Parathyroid adenoma (tissue), 2 donors: ENCODE data around the gene CAPN7.
A peak's percentile ranks its signal among the peaks of the same experiment; 100 is the strongest.

ENCODE experiments used
- H2AFZ ChIP-seq: fragments of 300-600 bp; sonication (generic); one replicate; pipeline ENCODE4 v1.7.0; 2017; ENCODE audit warnings: antibody characterized with exemption, mild to moderate bottlenecking
- H3K27ac ChIP-seq: fragments of 300-600 bp; sonication (generic); one replicate; pipeline ENCODE4 v1.7.0; 2017
- H3K27me3 ChIP-seq: fragments of 300-600 bp; sonication (generic); one replicate; pipeline ENCODE4 v1.7.0; 2017; ENCODE audit warnings: low read length; ENCODE audit not compliant: control insufficient read depth, insufficient read depth
- H3K36me3 ChIP-seq: fragments of 300-600 bp; sonication (generic); one replicate; pipeline ENCODE4 v1.7.0; 2017; ENCODE audit warnings: low read length; ENCODE audit not compliant: control insufficient read depth, insufficient read depth
- H3K4me1 ChIP-seq: fragments of 300-600 bp; sonication (generic); one replicate; pipeline ENCODE4 v1.7.0; 2017; ENCODE audit warnings: control low read depth
- H3K4me2 ChIP-seq: fragments of 300-600 bp; sonication (generic); one replicate; pipeline ENCODE4 v1.7.0; 2017; ENCODE audit warnings: low read length
- H3K4me3 ChIP-seq: fragments of 300-600 bp; sonication (generic); one replicate; pipeline ENCODE4 v1.7.0; 2017; ENCODE audit warnings: low read depth, low read length
- H3K79me2 ChIP-seq: fragments of 300-600 bp; sonication (generic); one replicate; pipeline ENCODE4 v1.7.0; 2017; ENCODE audit warnings: control low read depth
- H3K9ac ChIP-seq: fragments of 300-600 bp; sonication (generic); one replicate; pipeline ENCODE4 v1.7.0; 2017; ENCODE audit warnings: mild to moderate bottlenecking
- H3K9me3 ChIP-seq: fragments of 300-600 bp; sonication (generic); one replicate; pipeline ENCODE4 v1.7.0; 2017; ENCODE audit warnings: low read length; ENCODE audit not compliant: control insufficient read depth
- TF ChIP-seq, protein P1 (sequence below): fragments of 300-600 bp; sonication (generic); IDR thresholded peaks from one replicate; pipeline ENCODE4 v1.7.0; 2017; ENCODE audit warnings: antibody characterized with exemption, mild to moderate bottlenecking
- donor health status: primary hyperparathyroidism.

CAPN7 gene

DNA sequence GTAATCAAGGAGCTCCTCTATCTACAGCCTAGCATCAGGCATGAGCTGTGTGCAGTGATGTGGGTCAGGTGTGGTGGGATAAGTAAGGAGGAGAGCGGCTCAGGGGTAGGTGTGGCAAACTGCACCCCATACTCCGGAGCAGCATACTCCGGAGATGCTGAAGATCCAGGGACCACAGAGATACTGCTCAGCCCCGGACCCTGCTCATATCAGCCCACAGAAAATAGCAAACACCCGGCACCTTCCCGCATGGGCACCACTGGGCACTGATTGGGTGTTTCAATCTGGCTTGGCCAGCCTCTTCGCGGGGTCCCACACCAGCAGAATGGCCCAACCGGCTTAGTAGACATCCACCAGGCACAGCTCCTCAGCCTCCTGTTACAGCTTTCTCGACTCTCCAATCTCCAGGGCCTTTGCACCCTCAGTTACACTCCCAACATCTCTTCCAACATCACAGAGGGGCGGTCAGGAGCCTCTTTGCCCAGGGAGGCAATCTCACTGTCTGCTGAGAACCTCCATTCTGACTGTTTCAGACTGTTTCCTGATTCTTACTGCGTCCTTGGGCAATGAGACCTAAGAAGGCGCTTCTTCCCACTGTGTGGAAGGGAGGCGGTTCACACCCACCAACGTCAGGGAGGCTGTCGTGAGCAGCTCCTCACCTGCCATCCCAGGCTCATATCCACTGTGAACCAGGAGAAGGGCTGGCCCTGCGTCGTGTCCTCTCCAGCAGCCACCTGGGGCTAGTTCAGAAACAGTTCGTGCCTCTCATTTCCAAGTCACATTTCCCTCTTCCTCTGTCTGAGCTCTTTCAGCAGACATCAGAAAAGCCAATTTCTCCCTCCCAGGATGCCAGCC, 59.8 kb downstream of the CAPN7 start:
- Histone ChIP-seq H3K4me3 (no peak overlapping the region), H3K27ac (no peak overlapping the region), H3K9ac (no peak overlapping the region)

DNA sequence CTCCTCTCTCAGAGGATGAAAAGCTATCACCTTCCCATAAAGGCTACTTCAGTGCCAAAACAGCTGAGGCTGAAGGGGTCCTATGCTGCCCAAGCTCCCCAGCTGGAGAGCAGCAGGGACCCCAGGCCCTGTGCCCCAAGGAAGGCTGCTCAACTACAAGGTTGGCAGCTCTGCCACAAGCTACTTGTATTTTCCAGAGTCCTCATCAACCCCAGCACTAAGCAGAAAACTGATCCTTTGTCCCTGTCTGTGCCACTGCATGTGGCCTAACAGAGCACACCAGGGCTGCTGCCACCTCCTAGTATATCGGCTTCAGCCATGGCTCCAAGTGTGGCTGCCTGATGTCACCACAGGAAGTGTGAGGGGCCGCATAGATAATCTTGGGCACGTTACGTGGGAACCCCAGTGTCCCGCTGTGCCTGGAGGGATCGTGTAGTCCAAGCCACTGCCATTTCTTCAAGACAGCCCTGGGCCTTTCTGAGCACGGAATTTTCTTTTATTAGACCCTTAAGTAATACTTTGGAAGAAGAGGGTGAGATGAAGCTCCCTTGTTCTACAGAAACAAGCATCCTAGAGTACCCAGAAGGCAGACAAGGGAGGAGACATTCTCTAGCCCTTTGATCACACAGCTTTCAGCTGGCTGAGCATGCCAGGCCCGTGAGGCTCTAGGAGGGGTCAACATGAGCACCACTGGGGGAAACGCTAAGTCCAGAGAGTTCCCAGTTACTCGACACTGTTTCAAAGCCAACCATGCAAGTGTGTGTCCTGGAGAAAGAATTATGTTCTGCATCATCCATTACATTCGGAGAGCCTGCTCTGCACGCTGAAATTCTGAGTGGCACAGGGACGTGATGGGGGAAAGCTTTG, 60.7 kb downstream of the CAPN7 start:
- Histone ChIP-seq H3K36me3 (no peaks in the 10 kb centered on the region), H3K9ac (no peak overlapping the region), H3K79me2 (peaks cover 41% of the 10 kb centered on the region), H3K4me1 (peaks cover 15% of the 10 kb centered on the region), H3K4me3 (no peak overlapping the region), H3K27me3 (no peaks in the 10 kb centered on the region), H3K4me2 (no peak overlapping the region), H3K27ac (no peak overlapping the region), H3K9me3 (no peaks in the 10 kb centered on the region), H2AFZ (no peak overlapping the region)
- TF ChIP-seq, protein P1, sequence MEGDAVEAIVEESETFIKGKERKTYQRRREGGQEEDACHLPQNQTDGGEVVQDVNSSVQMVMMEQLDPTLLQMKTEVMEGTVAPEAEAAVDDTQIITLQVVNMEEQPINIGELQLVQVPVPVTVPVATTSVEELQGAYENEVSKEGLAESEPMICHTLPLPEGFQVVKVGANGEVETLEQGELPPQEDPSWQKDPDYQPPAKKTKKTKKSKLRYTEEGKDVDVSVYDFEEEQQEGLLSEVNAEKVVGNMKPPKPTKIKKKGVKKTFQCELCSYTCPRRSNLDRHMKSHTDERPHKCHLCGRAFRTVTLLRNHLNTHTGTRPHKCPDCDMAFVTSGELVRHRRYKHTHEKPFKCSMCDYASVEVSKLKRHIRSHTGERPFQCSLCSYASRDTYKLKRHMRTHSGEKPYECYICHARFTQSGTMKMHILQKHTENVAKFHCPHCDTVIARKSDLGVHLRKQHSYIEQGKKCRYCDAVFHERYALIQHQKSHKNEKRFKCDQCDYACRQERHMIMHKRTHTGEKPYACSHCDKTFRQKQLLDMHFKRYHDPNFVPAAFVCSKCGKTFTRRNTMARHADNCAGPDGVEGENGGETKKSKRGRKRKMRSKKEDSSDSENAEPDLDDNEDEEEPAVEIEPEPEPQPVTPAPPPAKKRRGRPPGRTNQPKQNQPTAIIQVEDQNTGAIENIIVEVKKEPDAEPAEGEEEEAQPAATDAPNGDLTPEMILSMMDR, result no peak

More for the DNA sequence above, 59.8 kb downstream of the CAPN7 start:
- Histone ChIP-seq H3K4me1 (peaks cover 15% of the 10 kb centered on the region), H3K9me3 (no peaks in the 10 kb centered on the region), H3K4me2 (no peak overlapping the region), H2AFZ (no peak overlapping the region), H3K36me3 (no peaks in the 10 kb centered on the region), H3K27me3 (no peaks in the 10 kb centered on the region), H3K79me2 (peaks cover 44% of the 10 kb centered on the region)
- TF ChIP-seq, protein P1, result no peak

DNA sequence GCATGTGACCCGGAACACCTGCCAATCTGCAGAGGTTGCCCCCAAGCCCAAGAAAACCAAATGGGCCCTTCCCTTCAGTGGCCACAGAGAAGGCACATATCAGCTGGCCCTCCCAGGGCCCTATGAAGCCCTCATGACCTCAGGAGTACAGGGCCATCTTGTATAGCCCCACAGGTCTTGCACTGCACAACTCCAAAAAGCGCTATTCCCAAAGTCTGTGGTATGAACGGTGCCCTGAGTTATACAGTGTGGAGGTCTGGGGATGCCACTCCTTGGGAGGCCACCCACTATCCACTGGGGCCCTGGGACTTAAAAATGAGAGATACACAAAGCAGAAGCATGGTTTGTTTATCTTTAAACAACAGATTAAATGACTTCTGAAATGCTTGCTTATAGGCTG, 61.5 kb downstream of the CAPN7 start:
- H2AFZ ChIP-seq, result no peak overlapping the region
- no peak overlapping the region for H3K27ac ChIP-seq
- no peak overlapping the region for H3K4me3 ChIP-seq
- TF ChIP-seq, protein P1, result no peak
- H3K9ac ChIP-seq, result no peak overlapping the region
- peaks cover 45% of the 10 kb centered on the region for H3K79me2 ChIP-seq
- no peaks in the 10 kb centered on the region for H3K36me3 ChIP-seq
- H3K27me3 ChIP-seq, result no peaks in the 10 kb centered on the region
- no peak overlapping the region for H3K4me2 ChIP-seq
- H3K9me3 ChIP-seq, result no peaks in the 10 kb centered on the region
- H3K4me1 ChIP-seq, result peaks cover 15% of the 10 kb centered on the region

DNA sequence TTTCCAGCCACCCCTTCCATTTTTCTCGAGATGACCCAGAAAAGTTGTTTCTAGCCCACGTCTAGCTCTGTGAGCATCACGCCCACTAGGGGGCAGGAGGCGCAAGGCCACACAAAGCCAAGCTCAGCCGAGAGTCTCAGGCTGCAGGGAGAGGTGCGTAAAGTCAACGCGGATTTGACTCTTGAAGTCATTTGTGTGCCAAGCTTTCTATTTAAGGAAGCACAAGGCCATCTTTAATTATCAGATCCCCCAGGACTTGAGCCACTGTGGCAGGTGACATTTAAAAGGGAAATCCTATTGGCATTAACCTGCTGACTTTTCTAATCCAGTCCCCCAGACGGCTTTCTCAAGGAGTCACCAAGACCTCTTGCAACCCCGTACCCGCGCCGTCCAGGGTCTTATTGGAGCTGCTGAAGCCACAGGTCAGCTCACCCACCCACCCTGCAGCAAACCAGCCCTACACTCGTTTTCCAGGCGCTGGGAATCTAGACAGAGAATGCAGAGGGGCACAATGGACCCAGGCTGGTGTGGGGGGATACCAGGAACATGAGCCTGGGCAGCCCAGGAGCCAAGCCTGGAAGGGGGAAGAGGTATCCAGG, 62.1 kb downstream of the CAPN7 start:
- Histone ChIP-seq H3K27ac (peak overlapping the region; percentile 6), H3K4me2 (no peak overlapping the region), H3K4me3 (no peak overlapping the region), H2AFZ (no peak overlapping the region), H3K79me2 (peaks cover 46% of the 10 kb centered on the region), H3K36me3 (no peaks in the 10 kb centered on the region), H3K9me3 (no peaks in the 10 kb centered on the region), H3K27me3 (no peaks in the 10 kb centered on the region), H3K9ac (peak overlapping the region; percentile 19), H3K4me1 (peaks cover 15% of the 10 kb centered on the region)
- TF ChIP-seq, protein P1, result peak; percentile 99
